ENCODE data around the gene ALKBH8.

GRCh38 chr11:107549253-107549953, 16.1 kb downstream of the ALKBH8 start:
- TF ChIP-seq CTCF (IDR thresholded peaks at IDR 0.05; ENCODE audit: insufficient read depth, low read length, poor library complexity, severe bottlenecking) (peak; percentile 55), EZH2phosphoT487 (conservative IDR thresholded peaks at IDR 0.05; ENCODE audit: low read length) (no peak)
